GM06990 (cell line): ENCODE results near the gene URAD.
"Not testable (repeated sequence)": the region's sequence is repeated elsewhere in the genome, so short reads cannot be mapped to it uniquely, and the experiment has no call there.

Experiments
- DNase-seq: peaks from one replicate; pipeline ENCODE4 v3.0.0-alpha.2; 2011; ENCODE audit not compliant: insufficient read length; ENCODE audit errors: extremely low read depth
- H3K27me3 ChIP-seq: replicated peaks from 2 replicates; pipeline ENCODE4 v1.6.0; 2011; ENCODE audit warnings: low read length; ENCODE audit not compliant: control insufficient read depth, insufficient read depth
- H3K36me3 ChIP-seq: 2 replicates; pipeline ENCODE4 v1.5.1; 2011; ENCODE audit warnings: low read length; ENCODE audit not compliant: control insufficient read depth, insufficient read depth
- H3K4me3 ChIP-seq: replicated peaks from 2 replicates; pipeline ENCODE4 v1.5.1; 2011; ENCODE audit warnings: low read depth, mild to moderate bottlenecking, control low read depth, low read length
- CTCF ChIP-seq: IDR thresholded peaks from 2 replicates; pipeline ENCODE4 v1.5.1; 2011; ENCODE audit warnings: low read length, control low read depth, mild to moderate bottlenecking, inconsistent platforms; ENCODE audit not compliant: insufficient read depth, poor library complexity, severe bottlenecking

URAD gene

GRCh38 chr13:27988520-27988919 lies at the start of gene URAD:
Gene URAD (minus strand): TSS chr13:27988693. CDS start chr13:27988637, 56 bp downstream.
- TF ChIP-seq CTCF: no peak
- H3K27me3 ChIP-seq: no peaks in the 10 kb centered on the region
- no peak within 1 kb of the TSS for H3K4me3 ChIP-seq
- H3K36me3 ChIP-seq: no peaks in the 10 kb centered on the region
- no peak for DNase-seq

- H3K36me3 ChIP-seq: no peaks in the 10 kb centered on the region
- no peak for DNase-seq
Measured at GRCh38 chr13:28037399-28037798, 48.9 kb upstream of the URAD start.

GRCh38 chr13:28035146-28035782 lies 46.8 kb upstream of the URAD start:
- Histone ChIP-seq H3K4me3 (no peak overlapping the region), H3K36me3 (no peaks in the 10 kb centered on the region), H3K27me3 (no peaks in the 10 kb centered on the region)
- TF ChIP-seq CTCF: no peak
- DNase-seq: no peak

More at GRCh38 chr13:28037399-28037798, 48.9 kb upstream of the URAD start:
- no peak for TF ChIP-seq CTCF
- H3K4me3 ChIP-seq: no peak overlapping the region
- H3K27me3 ChIP-seq: no peaks in the 10 kb centered on the region

- TF ChIP-seq CTCF: no peak
- DNase-seq: no peak
- Histone ChIP-seq H3K4me3 (no peak overlapping the region), H3K36me3 (no peaks in the 10 kb centered on the region), H3K27me3 (no peaks in the 10 kb centered on the region)
Measured at GRCh38 chr13:28033894-28034655, 45.6 kb upstream of the URAD start.

- H3K4me3 ChIP-seq, DNase-seq, H3K36me3 ChIP-seq, H3K27me3 ChIP-seq: not testable (repeated sequence)
Measured at GRCh38 chr13:28032438-28032837, 43.9 kb upstream of the URAD start.

GRCh38 chr13:28031896-28032288 lies 43.4 kb upstream of the URAD start:
- H3K36me3 ChIP-seq: no peaks in the 10 kb centered on the region
- TF ChIP-seq CTCF: no peak
- no peak for DNase-seq
- no peak overlapping the region for H3K4me3 ChIP-seq
- H3K27me3 ChIP-seq: no peaks in the 10 kb centered on the region
